CD14-positive monocyte (primary cell): ENCODE data around the gene CCNL2. TPM values are rescaled to one million over a fixed set of nuclear protein-coding genes. Genes with fewer than 3 reads are reported as not detected.

ENCODE experiments used
- DNase-seq, 3 donors: peaks; one replicate each; pipeline ENCODE4 v3.0.0-alpha.2; 2011 to 2022
- H2AFZ ChIP-seq: 2 replicates; pipeline ENCODE4 v1.6.0; 2012; ENCODE audit warnings: mild to moderate bottlenecking, low read depth, low read length, inconsistent platforms; ENCODE audit not compliant: insufficient read depth, poor library complexity, severe bottlenecking
- H3K27ac ChIP-seq, 2 donors: 1 replicate in 1 of 2; 2 replicates in 1 of 2; pipeline ENCODE4 v1.5.1; 2012 to 2013; ENCODE audit warnings: low read length in 2 of 2, control low read depth in 1 of 2, inconsistent platforms in 1 of 2, low read depth in 1 of 2, mild to moderate bottlenecking in 1 of 2
- H3K27me3 ChIP-seq, 2 donors: one replicate each; pipeline versions ENCODE4 v1.6.0 to v1.6.1; 2011 to 2013; ENCODE audit warnings: low read length in 2 of 2; ENCODE audit not compliant: control insufficient read depth in 2 of 2, insufficient read depth in 2 of 2
- H3K36me3 ChIP-seq, 2 donors: replicated peaks in 1 of 2; 1 replicate in 1 of 2; 2 replicates in 1 of 2; pipeline versions ENCODE4 v1.5.1 to v1.6.1; 2012 to 2013; ENCODE audit warnings: low read length in 2 of 2, control low read depth in 1 of 2, inconsistent platforms in 1 of 2, mild to moderate bottlenecking in 1 of 2; ENCODE audit not compliant: insufficient read depth in 2 of 2, control insufficient read depth in 1 of 2
- H3K4me1 ChIP-seq, 2 donors: 1 replicate in 1 of 2; 2 replicates in 1 of 2; pipeline versions ENCODE4 v1.5.1 to v1.6.1; 2012 to 2013; ENCODE audit warnings: low read length in 2 of 2, control low read depth in 1 of 2, inconsistent platforms in 1 of 2, mild to moderate bottlenecking in 1 of 2, moderate library complexity in 1 of 2; ENCODE audit not compliant: insufficient read depth in 2 of 2, control insufficient read depth in 1 of 2
- H3K4me2 ChIP-seq: replicated peaks from 2 replicates; pipeline ENCODE3; 2012; ENCODE audit warnings: low read length, moderate library complexity, mild to moderate bottlenecking; ENCODE audit not compliant: poor library complexity, severe bottlenecking; ENCODE audit errors: extremely low read depth
- H3K4me3 ChIP-seq, 3 experiments: fragments of 200-600 bp in 1 of 3; sonication (generic) in 1 of 3; replicated peaks in 1 of 3; 1 replicate in 2 of 3; 2 replicates in 1 of 3; pipeline ENCODE4 v1.5.1; 2011 to 2013; ENCODE audit warnings: low read length in 3 of 3, mild to moderate bottlenecking in 3 of 3, control low read depth in 2 of 3, low read depth in 2 of 3, inconsistent platforms in 1 of 3, moderate library complexity in 1 of 3
- H3K79me2 ChIP-seq: 2 replicates; pipeline ENCODE4 v1.6.0; 2012; ENCODE audit warnings: mild to moderate bottlenecking, control low read depth, inconsistent platforms, low read length, moderate library complexity; ENCODE audit not compliant: insufficient read depth
- H3K9ac ChIP-seq: 2 replicates; pipeline ENCODE4 v1.6.0; 2017; ENCODE audit warnings: low read length, mild to moderate bottlenecking; ENCODE audit not compliant: insufficient read depth, poor library complexity, severe bottlenecking
- H3K9me3 ChIP-seq, 2 donors: replicated peaks in 1 of 2; 1 replicate in 1 of 2; 2 replicates in 1 of 2; pipeline versions ENCODE4 v1.5.1 to v1.6.1; 2012 to 2013; ENCODE audit warnings: low read length in 2 of 2, control low read depth in 1 of 2; ENCODE audit not compliant: control insufficient read depth in 1 of 2, insufficient read depth in 1 of 2
- H4K20me1 ChIP-seq: 2 replicates; pipeline ENCODE4 v1.6.0; 2012; ENCODE audit warnings: mild to moderate bottlenecking, low read length, control low read depth, moderate library complexity; ENCODE audit not compliant: insufficient read depth
- H3K27ac Mint-ChIP-seq, 7 donors: one replicate each; pipeline ENCODE4 v1.8.0; 2020; ENCODE audit warnings: mild to moderate bottlenecking in 7 of 7, mixed read lengths in 7 of 7, moderate library complexity in 6 of 7, inconsistent platforms in 2 of 7
- H3K27me3 Mint-ChIP-seq, 3 donors: one replicate each; pipeline ENCODE4 v1.8.0; 2021 to 2022; ENCODE audit warnings: low read depth in 3 of 3, mild to moderate bottlenecking in 3 of 3, mixed read lengths in 3 of 3, moderate library complexity in 3 of 3, inconsistent platforms in 1 of 3
- H3K36me3 Mint-ChIP-seq, 2 donors: one replicate each; pipeline ENCODE4 v1.8.0; 2020; ENCODE audit warnings: mixed read lengths in 2 of 2, inconsistent platforms in 1 of 2, mild to moderate bottlenecking in 1 of 2
- H3K4me1 Mint-ChIP-seq: one replicate; pipeline ENCODE4 v1.8.0; 2020; ENCODE audit warnings: mild to moderate bottlenecking, mixed read lengths
- H3K4me3 Mint-ChIP-seq, 2 donors: one replicate each; pipeline ENCODE4 v1.8.0; 2020; ENCODE audit warnings: mild to moderate bottlenecking in 2 of 2, mixed read lengths in 2 of 2, moderate library complexity in 1 of 2
- H3K9me3 Mint-ChIP-seq, 7 donors: one replicate each; pipeline ENCODE4 v1.8.0; 2020 to 2022; ENCODE audit warnings: mixed read lengths in 7 of 7, mild to moderate bottlenecking in 6 of 7, moderate library complexity in 6 of 7, inconsistent platforms in 2 of 7
- WGBS: methylation state at CpG from one replicate; pipeline ENCODE4 v1.1.5; 2013; ENCODE audit warnings: missing lambda C conversion rate; ENCODE audit not compliant: insufficient coverage; 5-methylcytosine and 5-hydroxymethylcytosine counted together
- intact Hi-C, 2 donors: fragments of 100-400 bp; cut with micrococcal nuclease; formaldehyde crosslinking; loops; one replicate each; pipeline versions ENCODE4 v1.15.0 to v1.15.1; 2023
- polyA plus RNA-seq, 3 donors: library from polyadenylated mRNA; depleted of rRNA in 1 of 3; unstranded in 2 of 3; stranded (reverse) in 1 of 3; fragments of 300-500 nt in 2 of 3; fragments of >200 nt in 1 of 3; fragmentation: Illumina TruSeq in 2 of 3; gene quantifications; 1 replicate in 2 of 3; 2 replicates in 1 of 3; pipeline ENCODE4 v1.2.3, GENCODE V29; 2012 to 2021
- TF ChIP-seq, protein P1 (sequence below): fragments of 200-600 bp; IDR thresholded peaks from one replicate; pipeline ENCODE4 v1.8.0; 2022; ENCODE audit warnings: antibody characterized with exemption, mild to moderate bottlenecking

CCNL2 gene
- polyA plus RNA-seq, 3 donors: 8.6 to 178 (median 10.4) TPM

DNA sequence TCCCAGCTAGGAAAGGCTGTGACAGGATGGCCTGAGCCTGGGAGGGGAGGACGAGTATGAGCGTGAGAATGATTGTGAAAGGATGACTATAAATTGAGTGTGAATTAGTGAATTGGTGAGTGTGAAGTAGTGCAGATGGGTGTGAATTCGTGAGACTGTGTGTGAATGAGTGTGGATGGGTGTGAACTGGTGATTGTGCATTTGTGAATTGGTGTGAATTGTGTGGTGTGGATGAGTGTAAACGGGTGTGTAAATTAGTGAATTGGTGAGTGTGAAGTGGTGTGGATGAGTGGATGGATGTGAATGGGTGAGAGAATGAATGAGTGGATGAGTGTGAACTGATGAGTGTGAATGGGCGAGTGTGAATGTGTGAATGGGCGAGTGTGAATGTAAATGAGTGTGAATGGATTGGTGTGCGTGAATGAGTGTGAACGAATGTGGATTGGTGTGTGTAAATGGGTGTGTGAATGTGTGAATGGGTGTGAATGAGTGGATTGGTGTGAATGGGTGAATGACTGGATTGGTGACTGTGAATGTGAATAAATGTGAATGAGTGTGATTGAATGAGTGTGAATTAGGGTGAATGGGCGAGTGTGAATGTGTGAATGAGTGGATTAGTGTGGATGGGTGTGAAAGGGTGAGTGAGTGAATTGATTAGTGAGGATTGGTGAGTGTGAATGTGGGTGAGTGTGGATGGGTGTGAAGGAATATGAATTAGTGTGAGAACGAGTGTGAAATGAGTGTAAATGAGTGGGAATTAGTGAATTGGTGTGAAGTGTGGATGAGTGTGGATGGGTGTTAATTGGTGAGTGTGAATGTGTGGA lies 33.0 kb downstream of the CCNL2 start:
- Mint-ChIP-seq H3K4me3 (no peak overlapping the region), H3K36me3 (no peaks in the 10 kb centered on the region), H3K27me3 (peaks cover 26 to 41% (median 39%) of the 10 kb centered on the region in 3 donors), H3K4me1 (peaks cover 13% of the 10 kb centered on the region), H3K27ac (no peak overlapping the region), H3K9me3 (peaks cover 0 to 3% (median under 1%) of the 10 kb centered on the region in 7 donors)
- TF ChIP-seq, protein P1, sequence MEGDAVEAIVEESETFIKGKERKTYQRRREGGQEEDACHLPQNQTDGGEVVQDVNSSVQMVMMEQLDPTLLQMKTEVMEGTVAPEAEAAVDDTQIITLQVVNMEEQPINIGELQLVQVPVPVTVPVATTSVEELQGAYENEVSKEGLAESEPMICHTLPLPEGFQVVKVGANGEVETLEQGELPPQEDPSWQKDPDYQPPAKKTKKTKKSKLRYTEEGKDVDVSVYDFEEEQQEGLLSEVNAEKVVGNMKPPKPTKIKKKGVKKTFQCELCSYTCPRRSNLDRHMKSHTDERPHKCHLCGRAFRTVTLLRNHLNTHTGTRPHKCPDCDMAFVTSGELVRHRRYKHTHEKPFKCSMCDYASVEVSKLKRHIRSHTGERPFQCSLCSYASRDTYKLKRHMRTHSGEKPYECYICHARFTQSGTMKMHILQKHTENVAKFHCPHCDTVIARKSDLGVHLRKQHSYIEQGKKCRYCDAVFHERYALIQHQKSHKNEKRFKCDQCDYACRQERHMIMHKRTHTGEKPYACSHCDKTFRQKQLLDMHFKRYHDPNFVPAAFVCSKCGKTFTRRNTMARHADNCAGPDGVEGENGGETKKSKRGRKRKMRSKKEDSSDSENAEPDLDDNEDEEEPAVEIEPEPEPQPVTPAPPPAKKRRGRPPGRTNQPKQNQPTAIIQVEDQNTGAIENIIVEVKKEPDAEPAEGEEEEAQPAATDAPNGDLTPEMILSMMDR: no peak
- Histone ChIP-seq H3K4me3 (no peak overlapping the region), H3K4me1 (peaks cover 7 to 8% of the 10 kb centered on the region in 2 donors), H3K4me2 (no peak overlapping the region), H3K9me3 (peaks cover 0 to 17% of the 10 kb centered on the region in 2 donors), H3K27me3 (peaks cover 0 to 11% of the 10 kb centered on the region in 2 donors), H3K9ac (no peak overlapping the region), H3K27ac (no peak overlapping the region), H4K20me1 (no peaks in the 10 kb centered on the region), H3K79me2 (no peaks in the 10 kb centered on the region), H3K36me3 (no peaks in the 10 kb centered on the region), H2AFZ (no peak overlapping the region)
- DNase-seq: no peak
- WGBS: 78% methylated on average over 10 of the region's 10 CpGs
- intact Hi-C loops: no loop called here

DNA sequence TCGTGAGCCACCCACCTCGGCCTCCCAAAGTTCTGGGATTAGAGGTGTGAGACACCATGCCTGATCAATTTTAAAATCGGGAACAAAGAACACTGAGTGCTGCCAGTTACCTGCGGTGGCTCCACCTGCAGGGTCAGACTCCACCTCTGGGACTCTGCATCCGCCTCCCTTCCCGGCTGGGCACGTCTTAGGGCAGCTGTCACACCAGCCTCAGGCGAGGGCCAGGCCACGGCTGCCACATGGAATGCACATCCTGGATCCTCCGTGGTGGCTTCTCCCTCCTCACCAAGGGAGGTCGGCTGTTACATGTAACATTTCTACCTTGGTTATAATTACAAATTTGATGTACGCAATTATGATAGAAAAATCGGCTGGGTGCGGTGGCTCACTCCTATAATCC lies 34.9 kb downstream of the CCNL2 start:
- 86% methylated on average over 7 of the region's 14 CpGs for WGBS
- Mint-ChIP-seq H3K36me3 (no peaks in the 10 kb centered on the region), H3K4me1 (peaks cover 2% of the 10 kb centered on the region), H3K27ac (no peak overlapping the region), H3K27me3 (peaks cover 37 to 53% (median 45%) of the 10 kb centered on the region in 3 donors), H3K9me3 (peaks cover 0 to 5% (median 2%) of the 10 kb centered on the region in 7 donors), H3K4me3 (no peak overlapping the region)
- Histone ChIP-seq H3K27me3 (peaks cover 0 to 28% of the 10 kb centered on the region in 2 donors), H3K4me1 (no peaks in the 10 kb centered on the region), H3K9me3 (peaks cover 0 to 17% of the 10 kb centered on the region in 2 donors), H3K36me3 (no peaks in the 10 kb centered on the region), H2AFZ (no peak overlapping the region), H3K4me3 (no peak overlapping the region), H3K9ac (no peak overlapping the region), H4K20me1 (no peaks in the 10 kb centered on the region), H3K4me2 (no peak overlapping the region), H3K79me2 (no peaks in the 10 kb centered on the region), H3K27ac (no peak overlapping the region)
- TF ChIP-seq, protein P1: no peak
- intact Hi-C loops: no loop called here
- no peak for DNase-seq
